PC-9 (cell line): Measurements from ENCODE around the gene CPXM1. TPM values are rescaled to one million over a fixed set of nuclear protein-coding genes. Genes with fewer than 3 reads are reported as not detected.

ENCODE experiments used
- BruUV-seq: library from RNA; stranded (reverse); fragments of 400-500 nt; replicated peaks from 2 replicates; lab custom pipeline; 2021; lab: Mats Ljungman, UMichigan
- CTCF ChIA-PET: fragments of 300-600 bp; sonication (Branson Sonifier 250); formaldehyde crosslinking; loops from one replicate; lab custom pipeline; 2022; ENCODE audit warnings: antibody characterized with exemption; lab: Charles Lee
- POLR2A ChIA-PET: fragments of 300-600 bp; sonication (Branson Sonifier 250); formaldehyde crosslinking; loops from one replicate; lab custom pipeline; 2022; ENCODE audit warnings: antibody characterized with exemption; ENCODE audit not compliant: unreplicated experiment; lab: Charles Lee
- DNase-seq, 2 experiments: peaks; one replicate each; pipeline versions ENCODE4 v3.0.0 to v3.0.0-alpha.2; 2015 to 2022; ENCODE audit warnings: mixed read lengths in 1 of 2
- H2AFZ ChIP-seq: fragments of 200-600 bp; sonication (generic); 2 replicates; pipeline ENCODE4 v1.8.1; 2017; ENCODE audit warnings: antibody characterized with exemption
- H3F3A ChIP-seq: fragments of 200-600 bp; sonication (generic); 2 replicates; pipeline ENCODE4 v1.8.1; 2017; ENCODE audit warnings: antibody characterized with exemption, mild to moderate bottlenecking, low read depth; ENCODE audit not compliant: insufficient read depth
- H3K27ac ChIP-seq: fragments of 200-600 bp; sonication (generic); 2 replicates; pipeline ENCODE4 v1.6.1; 2016; ENCODE audit warnings: mixed run types
- H3K27me3 ChIP-seq: fragments of 200-600 bp; sonication (generic); 2 replicates; pipeline ENCODE4 v1.6.1; 2016; ENCODE audit warnings: low read depth, mixed run types; ENCODE audit not compliant: insufficient read depth
- H3K36me3 ChIP-seq: fragments of 200-600 bp; sonication (generic); 2 replicates; pipeline ENCODE4 v1.6.1; 2016; ENCODE audit warnings: low read depth, mixed run types
- H3K4me1 ChIP-seq: fragments of 200-600 bp; sonication (generic); replicated peaks from 2 replicates; pipeline ENCODE4 v1.6.1; 2016; ENCODE audit warnings: mixed run types; ENCODE audit not compliant: insufficient read depth
- H3K4me2 ChIP-seq: fragments of 200-600 bp; sonication (generic); 2 replicates; pipeline ENCODE4 v1.6.1; 2017; ENCODE audit warnings: mixed run types
- H3K4me3 ChIP-seq: fragments of 200-600 bp; sonication (generic); 2 replicates; pipeline ENCODE4 v1.6.1; 2016; ENCODE audit warnings: mixed run types
- H3K79me2 ChIP-seq: fragments of 200-600 bp; sonication (generic); 2 replicates; pipeline ENCODE4 v1.6.1; 2017; ENCODE audit warnings: low read depth, mixed run types
- H3K9me2 ChIP-seq: fragments of 200-600 bp; sonication (generic); 2 replicates; pipeline ENCODE4 v1.8.1; 2017; ENCODE audit warnings: mild to moderate bottlenecking; ENCODE audit not compliant: insufficient read depth
- H3K9me3 ChIP-seq: fragments of 200-600 bp; sonication (generic); 2 replicates; pipeline ENCODE4 v1.8.1; 2016; ENCODE audit warnings: low read depth; ENCODE audit not compliant: insufficient read depth
- H4K20me1 ChIP-seq: fragments of 200-600 bp; sonication (generic); 2 replicates; pipeline ENCODE4 v1.8.1; 2017; ENCODE audit not compliant: insufficient read depth
- EZH2 ChIP-seq: fragments of 200-600 bp; sonication (generic); IDR thresholded peaks from 2 replicates; pipeline ENCODE4 v1.8.0; 2017; ENCODE audit warnings: antibody characterized with exemption, low read depth
- intact Hi-C: fragments of 100-400 bp; cut with micrococcal nuclease; formaldehyde crosslinking; loops from one replicate; pipeline ENCODE4 v1.10.0; 2022; ENCODE audit not compliant: unreplicated experiment
- total RNA-seq: library from RNA; stranded (reverse); gene quantifications from 2 replicates; pipeline ENCODE4 v1.2.3, GENCODE V29; 2021
- TF ChIP-seq, protein P1 (sequence below): fragments of 200-600 bp; sonication (generic); conservative IDR thresholded peaks from 2 replicates; pipeline ENCODE4 v1.6.1; 2017; ENCODE audit warnings: mixed run types, antibody characterized with exemption, mild to moderate bottlenecking, moderate library complexity

CPXM1 gene
- total RNA-seq, 1 experiment from 2014 or later = not detected

DNA sequence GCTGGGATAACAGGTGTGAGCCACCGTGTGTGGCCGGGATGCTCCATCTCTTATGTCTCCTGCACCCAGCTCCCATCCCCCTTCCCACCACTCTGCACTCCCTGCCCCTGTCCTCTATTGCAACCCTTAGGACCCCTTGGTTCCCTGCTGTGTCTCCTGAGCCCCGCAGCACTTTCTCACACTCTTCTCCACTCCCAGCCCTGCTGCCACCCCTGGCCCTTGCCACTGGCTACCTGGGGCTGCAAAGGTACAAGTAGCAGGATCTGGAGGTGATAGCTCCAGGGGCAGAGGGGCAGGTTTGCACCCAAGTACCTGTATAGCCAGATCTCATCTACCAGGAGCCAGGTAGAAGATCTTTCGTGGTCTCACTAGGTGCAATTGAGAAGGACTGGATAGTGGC, 6.6 kb upstream of the CPXM1 start:
- BruUV-seq = no TSS peak
- Histone ChIP-seq H3K9me2 (no peaks in the 10 kb centered on the region), H3K4me3 (no peak overlapping the region), H3K9me3 (no peaks in the 10 kb centered on the region), H3K4me2 (no peak overlapping the region), H3F3A (no peaks in the 10 kb centered on the region), H3K27ac (no peak overlapping the region), H3K4me1 (no peaks in the 10 kb centered on the region), H3K27me3 (peaks cover 29% of the 10 kb centered on the region), H2AFZ (no peak overlapping the region), H3K36me3 (no peaks in the 10 kb centered on the region), H4K20me1 (no peaks in the 10 kb centered on the region), H3K79me2 (no peaks in the 10 kb centered on the region)
- CTCF ChIA-PET = no interaction called here
- DNase-seq = no peak
- intact Hi-C loops = no loop called here
- TF ChIP-seq, protein P1, sequence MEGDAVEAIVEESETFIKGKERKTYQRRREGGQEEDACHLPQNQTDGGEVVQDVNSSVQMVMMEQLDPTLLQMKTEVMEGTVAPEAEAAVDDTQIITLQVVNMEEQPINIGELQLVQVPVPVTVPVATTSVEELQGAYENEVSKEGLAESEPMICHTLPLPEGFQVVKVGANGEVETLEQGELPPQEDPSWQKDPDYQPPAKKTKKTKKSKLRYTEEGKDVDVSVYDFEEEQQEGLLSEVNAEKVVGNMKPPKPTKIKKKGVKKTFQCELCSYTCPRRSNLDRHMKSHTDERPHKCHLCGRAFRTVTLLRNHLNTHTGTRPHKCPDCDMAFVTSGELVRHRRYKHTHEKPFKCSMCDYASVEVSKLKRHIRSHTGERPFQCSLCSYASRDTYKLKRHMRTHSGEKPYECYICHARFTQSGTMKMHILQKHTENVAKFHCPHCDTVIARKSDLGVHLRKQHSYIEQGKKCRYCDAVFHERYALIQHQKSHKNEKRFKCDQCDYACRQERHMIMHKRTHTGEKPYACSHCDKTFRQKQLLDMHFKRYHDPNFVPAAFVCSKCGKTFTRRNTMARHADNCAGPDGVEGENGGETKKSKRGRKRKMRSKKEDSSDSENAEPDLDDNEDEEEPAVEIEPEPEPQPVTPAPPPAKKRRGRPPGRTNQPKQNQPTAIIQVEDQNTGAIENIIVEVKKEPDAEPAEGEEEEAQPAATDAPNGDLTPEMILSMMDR = no peak
- no peak for TF ChIP-seq EZH2
- POLR2A ChIA-PET = interaction anchor here (0.6 kb wide), 1 partner anchor 134 kb away, joined by 5 read pairs; no protein-coding TSS in a partner anchor

DNA sequence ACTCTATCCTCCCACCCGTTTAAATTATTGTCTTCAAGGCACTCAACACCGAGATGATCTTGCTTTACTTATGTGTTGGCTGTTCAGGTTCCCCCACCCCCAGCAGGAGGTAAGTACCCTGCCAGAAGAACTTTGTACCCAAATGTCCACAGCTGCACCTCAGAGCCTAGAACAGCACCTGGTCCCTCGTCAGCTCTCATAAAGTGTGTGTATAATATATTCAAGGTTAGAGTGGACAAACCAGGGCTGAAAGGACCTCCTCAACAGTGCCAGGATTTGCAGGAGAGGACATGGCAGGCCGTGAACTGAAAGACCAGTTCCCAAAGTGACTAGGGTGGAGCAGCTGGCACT, 5.9 kb upstream of the CPXM1 start:
- Histone ChIP-seq H3K9me3 (no peaks in the 10 kb centered on the region), H3K4me2 (no peak overlapping the region), H3K4me1 (no peaks in the 10 kb centered on the region), H3K79me2 (no peaks in the 10 kb centered on the region), H3K4me3 (no peak overlapping the region), H3K27ac (no peak overlapping the region), H3K9me2 (no peaks in the 10 kb centered on the region), H3F3A (no peaks in the 10 kb centered on the region), H4K20me1 (no peaks in the 10 kb centered on the region), H2AFZ (no peak overlapping the region), H3K27me3 (peaks cover 29% of the 10 kb centered on the region), H3K36me3 (no peaks in the 10 kb centered on the region)
- intact Hi-C loops = no loop called here
- no TSS peak for BruUV-seq
- POLR2A ChIA-PET = no interaction called here
- TF ChIP-seq, protein P1 = no peak
- no peak for TF ChIP-seq EZH2
- CTCF ChIA-PET = no interaction called here
- no peak for DNase-seq

DNA sequence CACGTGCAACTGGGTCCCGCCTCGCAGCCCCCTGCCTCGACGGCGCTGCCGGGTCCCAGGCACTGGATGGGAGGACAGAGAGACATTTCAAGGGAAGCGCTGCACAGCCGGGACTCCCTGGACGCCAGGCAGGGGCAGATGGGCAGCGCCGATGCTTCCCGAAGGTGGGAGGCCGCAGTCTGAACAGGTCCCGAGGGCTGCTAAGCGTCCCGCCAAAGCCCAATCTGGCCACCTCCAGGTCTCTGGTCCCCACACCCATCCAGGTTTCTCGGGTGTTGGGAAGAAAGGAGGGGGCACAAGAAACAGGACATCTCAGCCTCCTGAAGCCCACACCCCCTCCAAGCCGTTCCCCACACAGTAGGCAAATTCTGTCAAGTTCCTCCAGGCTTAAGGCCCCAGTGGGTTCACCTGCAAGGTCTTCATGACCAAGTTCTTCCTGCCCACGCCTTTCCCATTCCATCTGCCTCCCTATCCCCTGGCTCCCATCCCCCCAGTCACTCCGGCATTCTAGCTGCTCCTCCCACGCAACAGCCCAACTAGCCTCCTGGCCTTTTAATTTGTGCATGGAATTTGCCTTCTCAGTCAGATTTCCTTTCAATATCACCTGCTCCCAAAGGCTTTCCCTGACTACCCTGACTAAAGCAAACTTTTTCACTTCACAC, 5.4 kb upstream of the CPXM1 start:
- Histone ChIP-seq H3F3A (no peaks in the 10 kb centered on the region), H3K27me3 (peaks cover 29% of the 10 kb centered on the region), H3K9me3 (no peaks in the 10 kb centered on the region), H3K9me2 (no peaks in the 10 kb centered on the region), H3K4me2 (no peak overlapping the region), H3K4me3 (no peak overlapping the region), H3K4me1 (no peaks in the 10 kb centered on the region), H3K27ac (no peak overlapping the region), H4K20me1 (no peaks in the 10 kb centered on the region), H2AFZ (no peak overlapping the region), H3K79me2 (no peaks in the 10 kb centered on the region), H3K36me3 (no peaks in the 10 kb centered on the region)
- TF ChIP-seq, protein P1 = no peak
- no peak for TF ChIP-seq EZH2
- no TSS peak for BruUV-seq
- DNase-seq = no peak
- ChIA-PET POLR2A (no interaction called here), CTCF (no interaction called here)
- intact Hi-C loops = no loop called here
